ENCODE data around the gene UBAC2.

Gene UBAC2

GRCh38 chr13:99429670-99430069, 229.0 kb downstream of the UBAC2 start:
- POLR2A ChIA-PET = no interaction called here
- CTCF ChIA-PET = interaction anchor here (0.9 kb wide), 1 partner anchor 25 kb away, joined by 4 read pairs; no protein-coding TSS in a partner anchor
- no peak for TF ChIP-seq FOXA1 (IDR thresholded peaks at IDR 0.05)
- no peak for TF ChIP-seq CTBP1 (IDR thresholded peaks at IDR 0.05; ENCODE audit: borderline replicate concordance)
- no peak for TF ChIP-seq SP1 (IDR thresholded peaks at IDR 0.05)
- no peak for TF ChIP-seq BHLHE40 (IDR thresholded peaks at IDR 0.05; ENCODE audit: borderline replicate concordance)
- TF ChIP-seq LEF1 (IDR thresholded peaks at IDR 0.05; ENCODE audit: borderline replicate concordance) = no peak
- TF ChIP-seq TARDBP (IDR thresholded peaks at IDR 0.05) = no peak
- TF ChIP-seq HDGF (IDR thresholded peaks at IDR 0.05; ENCODE audit: borderline replicate concordance) = no peak
- DNase-seq (ENCODE audit: extremely low spot score) = no peak

- ChIA-PET POLR2A (no interaction called here), CTCF (interaction anchor here (0.5 to 0.6 kb wide), 2 partner anchors 38 to 147 kb away, joined by 3 read pairs; no protein-coding TSS in a partner anchor)
- no peak for DNase-seq (ENCODE audit: extremely low spot score)
- no peak for TF ChIP-seq LEF1 (IDR thresholded peaks at IDR 0.05; ENCODE audit: borderline replicate concordance)
- no peak for TF ChIP-seq ARNT (IDR thresholded peaks at IDR 0.05)
- TF ChIP-seq NFRKB (IDR thresholded peaks at IDR 0.05) = no peak
- no peak for TF ChIP-seq BHLHE40 (IDR thresholded peaks at IDR 0.05; ENCODE audit: borderline replicate concordance)
- TF ChIP-seq HDGF (IDR thresholded peaks at IDR 0.05; ENCODE audit: borderline replicate concordance) = no peak
- TF ChIP-seq L3MBTL2 (conservative IDR thresholded peaks at IDR 0.05) = no peak
- TF ChIP-seq CTBP1 (IDR thresholded peaks at IDR 0.05; ENCODE audit: borderline replicate concordance) = no peak
- no peak for TF ChIP-seq ELF4 (IDR thresholded peaks at IDR 0.05)
- TF ChIP-seq TARDBP (IDR thresholded peaks at IDR 0.05) = no peak
- TF ChIP-seq SUZ12 (IDR thresholded peaks at IDR 0.05) = no peak
- TF ChIP-seq FOXA1 (IDR thresholded peaks at IDR 0.05) = no peak
- no peak for TF ChIP-seq FOXK2 (IDR thresholded peaks at IDR 0.05)
- no peak for TF ChIP-seq FOXM1 (IDR thresholded peaks at IDR 0.05; ENCODE audit: borderline replicate concordance)
- no peak for TF ChIP-seq ZNF384 (IDR thresholded peaks at IDR 0.05)
- no peak for TF ChIP-seq SP1 (IDR thresholded peaks at IDR 0.05)
- no peak for TF ChIP-seq PKNOX1 (IDR thresholded peaks at IDR 0.05)
Observed at GRCh38 chr13:99431927-99432608, 231.4 kb downstream of the UBAC2 start.

GRCh38 chr13:99432609-99433542, 232.2 kb downstream of the UBAC2 start:
- ChIA-PET POLR2A (no interaction called here), CTCF (no interaction called here)
- no peak for DNase-seq (ENCODE audit: extremely low spot score)
- TF ChIP-seq FOXM1 (IDR thresholded peaks at IDR 0.05; ENCODE audit: borderline replicate concordance) (no peak), BHLHE40 (IDR thresholded peaks at IDR 0.05; ENCODE audit: borderline replicate concordance) (no peak), NFRKB (IDR thresholded peaks at IDR 0.05) (no peak), L3MBTL2 (conservative IDR thresholded peaks at IDR 0.05) (no peak), LEF1 (IDR thresholded peaks at IDR 0.05; ENCODE audit: borderline replicate concordance) (no peak), HDGF (IDR thresholded peaks at IDR 0.05; ENCODE audit: borderline replicate concordance) (no peak), ZNF384 (IDR thresholded peaks at IDR 0.05) (no peak), FOXA1 (IDR thresholded peaks at IDR 0.05) (no peak)

GRCh38 chr13:99433543-99434075, 233.0 kb downstream of the UBAC2 start:
- POLR2A ChIA-PET = no interaction called here
- CTCF ChIA-PET = interaction anchor here (1.0 kb wide), 1 partner anchor 46 kb away, joined by 3 read pairs; no protein-coding TSS in a partner anchor
- TF ChIP-seq NFRKB (IDR thresholded peaks at IDR 0.05) (no peak), ELF4 (IDR thresholded peaks at IDR 0.05) (no peak), FOXK2 (IDR thresholded peaks at IDR 0.05) (no peak), SUZ12 (IDR thresholded peaks at IDR 0.05) (no peak), ARNT (IDR thresholded peaks at IDR 0.05) (no peak), SP1 (IDR thresholded peaks at IDR 0.05) (no peak), L3MBTL2 (conservative IDR thresholded peaks at IDR 0.05) (no peak), FOXM1 (IDR thresholded peaks at IDR 0.05; ENCODE audit: borderline replicate concordance) (no peak), FOXA1 (IDR thresholded peaks at IDR 0.05) (no peak), CTBP1 (IDR thresholded peaks at IDR 0.05; ENCODE audit: borderline replicate concordance) (no peak), TARDBP (IDR thresholded peaks at IDR 0.05) (no peak), PKNOX1 (IDR thresholded peaks at IDR 0.05) (no peak), BHLHE40 (IDR thresholded peaks at IDR 0.05; ENCODE audit: borderline replicate concordance) (no peak), LEF1 (IDR thresholded peaks at IDR 0.05; ENCODE audit: borderline replicate concordance) (no peak), HDGF (IDR thresholded peaks at IDR 0.05; ENCODE audit: borderline replicate concordance) (no peak), ZNF384 (IDR thresholded peaks at IDR 0.05) (no peak)
- no peak for DNase-seq (ENCODE audit: extremely low spot score)

- ChIA-PET POLR2A (no interaction called here), CTCF (interaction anchor here (0.6 to 1.7 kb wide), 5 partner anchors 9 to 254 kb away, joined by 3 to 4 read pairs (median 3); no protein-coding TSS in a partner anchor)
- DNase-seq (ENCODE audit: extremely low spot score) = no peak
- TF ChIP-seq LEF1 (IDR thresholded peaks at IDR 0.05; ENCODE audit: borderline replicate concordance) = no peak
- TF ChIP-seq SUZ12 (IDR thresholded peaks at IDR 0.05) = no peak
- TF ChIP-seq HDGF (IDR thresholded peaks at IDR 0.05; ENCODE audit: borderline replicate concordance) = no peak
Observed at GRCh38 chr13:99434258-99434788, 233.7 kb downstream of the UBAC2 start.
